ENCODE data around the gene HIVEP3.

Gene HIVEP3

DNA sequence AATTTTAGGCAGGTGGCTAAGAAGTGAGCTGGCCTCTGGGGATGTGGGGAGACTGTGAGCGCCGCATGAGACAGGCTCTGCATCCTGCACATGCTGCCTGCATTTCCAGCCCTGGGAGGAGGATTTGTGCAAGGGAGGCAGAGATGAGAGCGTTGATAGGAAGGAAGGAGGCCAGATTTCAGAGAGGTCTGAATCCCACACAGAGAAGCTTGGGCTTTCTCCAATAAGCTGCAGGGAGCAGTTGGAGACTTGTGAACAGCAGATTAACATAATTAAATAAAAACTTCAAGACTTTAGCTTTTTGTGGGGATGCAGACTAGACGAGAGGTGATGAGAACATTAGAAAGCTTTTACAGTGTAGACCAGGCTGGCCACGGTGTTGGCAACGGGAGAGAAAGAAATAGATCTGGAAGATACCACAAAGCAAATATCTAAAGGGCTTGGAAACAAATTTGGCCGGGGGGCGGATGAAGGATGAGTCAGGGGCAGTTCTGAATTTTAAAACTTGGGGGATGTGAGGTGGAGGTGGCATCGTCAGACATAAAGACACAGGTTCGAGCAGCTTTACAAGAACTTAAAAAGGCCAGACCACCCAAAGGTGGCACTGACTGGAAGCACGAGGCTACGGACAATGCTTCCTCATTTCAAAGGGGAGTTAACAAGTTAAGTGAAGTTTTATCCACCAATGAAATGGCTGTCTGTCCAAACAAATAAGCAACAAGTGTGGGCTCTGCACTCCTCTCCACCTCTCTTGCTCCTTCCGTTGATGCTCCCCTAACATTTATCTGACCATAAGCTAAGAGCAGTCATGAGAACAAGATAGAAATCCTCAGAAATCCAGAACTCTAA, 57.0 kb downstream of the HIVEP3 start:
- DNase-seq (ENCODE audit: extremely low spot score) = no peak
- ChIA-PET POLR2A (interaction anchor here (0.6 kb wide), 1 partner anchor 75 kb away, joined by 3 read pairs; no protein-coding TSS in a partner anchor), CTCF (interaction anchor here (0.8 to 4.9 kb wide), 5 partner anchors 21 to 346 kb away, joined by 3 to 21 read pairs (median 4); no protein-coding TSS in a partner anchor)
- no peak for TF ChIP-seq CTCF (IDR thresholded peaks at IDR 0.05; ENCODE audit: control extremely low read depth, extremely low read depth, low read depth, missing control alignments)

GRCh38 chr1:41860771-41861170, 58.0 kb downstream of the HIVEP3 start:
- DNase-seq (ENCODE audit: extremely low spot score) = no peak
- POLR2A ChIA-PET = interaction anchor here (0.5 kb wide), 1 partner anchor 134 kb away, joined by 3 read pairs; no protein-coding TSS in a partner anchor
- CTCF ChIA-PET = interaction anchor here (1.0 to 1.2 kb wide), 2 partner anchors 56 to 345 kb away, joined by 3 to 4 read pairs; no protein-coding TSS in a partner anchor
- TF ChIP-seq CTCF (IDR thresholded peaks at IDR 0.05; ENCODE audit: control extremely low read depth, extremely low read depth, low read depth, missing control alignments) = no peak

DNA sequence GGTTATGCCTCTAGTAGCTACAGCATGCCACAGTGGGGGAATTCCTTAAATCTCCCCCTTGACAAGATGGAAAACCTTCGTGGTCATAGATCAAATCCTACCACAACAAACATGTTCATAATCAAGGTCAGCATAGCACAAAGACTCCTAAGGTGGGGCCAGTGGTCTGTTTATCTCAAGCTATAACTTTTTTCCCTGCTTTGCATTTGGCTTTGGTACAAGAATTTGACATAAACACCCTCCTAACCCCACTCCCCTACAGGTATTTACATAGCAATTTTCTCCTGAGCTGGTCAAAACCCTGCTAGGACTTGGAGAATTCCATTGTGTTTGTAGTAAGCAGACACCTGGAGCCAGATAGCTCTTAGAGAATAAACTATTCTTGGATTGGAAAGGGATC, 58.5 kb downstream of the HIVEP3 start:
- POLR2A ChIA-PET = interaction anchor here (0.5 kb wide), 1 partner anchor 133 kb away, joined by 3 read pairs; no protein-coding TSS in a partner anchor
- CTCF ChIA-PET = interaction anchor here (1.0 to 1.2 kb wide), 2 partner anchors 9 to 55 kb away, joined by 3 read pairs; no protein-coding TSS in a partner anchor
- DNase-seq (ENCODE audit: extremely low spot score) = no peak
- TF ChIP-seq CTCF (IDR thresholded peaks at IDR 0.05; ENCODE audit: control extremely low read depth, extremely low read depth, low read depth, missing control alignments) = no peak

GRCh38 chr1:41859686-41860085, 59.0 kb downstream of the HIVEP3 start:
- ChIA-PET CTCF (interaction anchor here (1.0 to 1.2 kb wide), 3 partner anchors 9 to 207 kb away, joined by 3 read pairs; no protein-coding TSS in a partner anchor), POLR2A (no interaction called here)
- no peak for TF ChIP-seq CTCF (IDR thresholded peaks at IDR 0.05; ENCODE audit: control extremely low read depth, extremely low read depth, low read depth, missing control alignments)

DNA sequence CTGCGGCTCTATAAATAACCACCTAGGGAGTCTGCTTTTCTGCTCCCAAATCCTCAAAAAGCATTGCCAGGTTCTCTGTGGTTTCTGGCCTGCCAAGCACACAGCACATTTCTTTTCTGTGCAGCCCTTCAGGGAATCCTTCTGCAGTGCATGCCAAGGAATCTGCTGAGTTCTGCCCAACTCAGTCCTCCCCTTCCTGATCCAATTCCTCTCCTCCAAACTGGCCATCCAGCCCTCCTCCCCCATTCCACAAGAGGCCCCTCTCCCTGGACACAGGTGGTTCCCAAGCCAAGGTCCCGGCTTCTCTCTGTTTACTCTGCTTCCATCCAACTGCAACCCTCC, 61.8 kb downstream of the HIVEP3 start:
- no peak for TF ChIP-seq CTCF (IDR thresholded peaks at IDR 0.05; ENCODE audit: control extremely low read depth, extremely low read depth, low read depth, missing control alignments)
- ChIA-PET CTCF (interaction anchor here (1.0 kb wide), 1 partner anchor 33 kb away, joined by 3 read pairs; no protein-coding TSS in a partner anchor), POLR2A (no interaction called here)
- no peak for DNase-seq (ENCODE audit: extremely low spot score)

More at GRCh38 chr1:41859686-41860085, 59.0 kb downstream of the HIVEP3 start:
- no peak for DNase-seq (ENCODE audit: extremely low spot score)

DNA sequence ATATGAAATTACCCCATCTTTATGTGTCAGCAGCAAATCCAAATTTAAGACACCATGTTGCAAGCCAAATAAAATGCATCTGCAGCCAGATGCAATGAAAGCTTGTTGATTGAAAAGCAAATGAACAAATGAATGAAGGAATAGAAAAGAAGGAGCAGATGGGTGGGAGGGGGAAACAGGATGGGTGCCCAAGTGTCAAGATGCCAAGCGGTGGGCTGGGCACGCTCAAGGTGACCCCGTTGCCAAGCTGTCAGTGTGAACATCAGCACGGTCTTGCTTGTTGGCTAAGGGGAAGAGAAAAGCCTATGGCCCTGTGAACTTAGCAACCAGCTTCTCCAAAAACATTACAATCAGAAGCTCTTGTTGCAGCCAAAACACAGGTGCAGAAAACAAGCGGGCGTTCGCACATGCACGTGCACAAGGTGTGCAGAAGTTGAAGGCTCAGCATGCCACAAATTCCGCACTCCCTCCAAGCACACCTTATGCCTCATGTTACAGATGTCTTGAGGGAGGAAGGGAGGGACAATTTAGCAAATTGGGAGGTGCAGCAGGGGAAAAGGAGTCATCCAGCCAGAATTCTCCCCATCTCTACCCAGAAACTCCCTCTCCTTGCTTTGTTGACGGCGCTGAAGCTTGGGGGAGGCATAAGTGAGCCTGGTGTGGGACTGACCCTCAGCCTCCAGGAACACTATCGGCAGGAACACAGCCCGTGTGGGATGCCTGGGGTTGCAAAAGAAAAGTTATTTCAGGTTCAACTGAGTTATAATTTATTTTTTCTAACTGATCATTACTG, 62.4 kb downstream of the HIVEP3 start:
- TF ChIP-seq CTCF (IDR thresholded peaks at IDR 0.05; ENCODE audit: control extremely low read depth, extremely low read depth, low read depth, missing control alignments) = no peak
- POLR2A ChIA-PET = no interaction called here
- DNase-seq (ENCODE audit: extremely low spot score) = no peak
- CTCF ChIA-PET = interaction anchor here (0.8 to 1.4 kb wide), 4 partner anchors 9 to 33 kb away, joined by 3 to 4 read pairs (median 3); no protein-coding TSS in a partner anchor

Measured in GM10248 (cell line).